HepG2 (cell line): ENCODE measurements around the gene GLB1L. TPM values are rescaled to one million over a fixed set of nuclear protein-coding genes. Genes with fewer than 3 reads are reported as not detected.

Experiments used
- ATAD3A ChIP-seq: sonication (generic); formaldehyde crosslinking; IDR thresholded peaks from 2 replicates; pipeline ENCODE4 v1.4.0; 2020; ENCODE audit warnings: missing genetic modification reagents
- CC2D1A ChIP-seq: sonication (generic); formaldehyde crosslinking; IDR thresholded peaks from 2 replicates; pipeline ENCODE4 v1.8.1; 2023; ENCODE audit warnings: mild to moderate bottlenecking, missing genetic modification reagents
- CHCHD3 ChIP-seq: sonication (generic); formaldehyde crosslinking; IDR thresholded peaks from 2 replicates; pipeline ENCODE4 v1.8.0; 2022; ENCODE audit warnings: mild to moderate bottlenecking, missing genetic modification reagents, moderate library complexity
- CREM ChIP-seq, 2 experiments: sonication (generic) in 1 of 2; formaldehyde crosslinking in 1 of 2; IDR thresholded peaks; 2 replicates each; pipeline versions ENCODE4 v1.4.0 to v1.6.1; 2016 to 2020; ENCODE audit warnings: antibody characterized with exemption in 1 of 2, mild to moderate bottlenecking in 1 of 2, missing genetic modification reagents in 1 of 2
- CSRNP1 ChIP-seq: sonication (generic); formaldehyde crosslinking; IDR thresholded peaks from 2 replicates; pipeline ENCODE4 v1.8.1; 2023; ENCODE audit warnings: mild to moderate bottlenecking, missing genetic modification reagents
- KLF16 ChIP-seq, 2 experiments: sonication (generic) in 1 of 2; formaldehyde crosslinking in 1 of 2; IDR thresholded peaks; 2 replicates each; pipeline versions ENCODE4 v1.6.1 to v1.8.0; 2016 to 2023; ENCODE audit warnings: missing genetic modification reagents in 2 of 2, missing compliant biosample characterization in 1 of 2
- MEIS1 ChIP-seq: sonication (generic); formaldehyde crosslinking; IDR thresholded peaks from 2 replicates; pipeline ENCODE4 v1.9.0; 2021; ENCODE audit warnings: mild to moderate bottlenecking, missing genetic modification reagents, moderate library complexity, borderline replicate concordance
- MTF2 ChIP-seq: sonication (generic); formaldehyde crosslinking; IDR thresholded peaks from 2 replicates; pipeline ENCODE4 v1.5.0; 2020; ENCODE audit warnings: missing genetic modification reagents, borderline replicate concordance
- MXD1 ChIP-seq: sonication (generic); formaldehyde crosslinking; IDR thresholded peaks from 2 replicates; pipeline ENCODE4 v1.4.0; 2020; ENCODE audit warnings: mild to moderate bottlenecking, missing genetic modification reagents
- SP5 ChIP-seq: IDR thresholded peaks from 2 replicates; pipeline ENCODE4 v1.6.1; 2016; ENCODE audit warnings: low read depth, borderline replicate concordance
- TFAP4 ChIP-seq: sonication (generic); IDR thresholded peaks from 2 replicates; pipeline ENCODE4 v1.6.1; 2016; ENCODE audit warnings: low read depth, borderline replicate concordance
- THAP11 ChIP-seq: IDR thresholded peaks from 2 replicates; pipeline ENCODE4 v1.6.1; 2016; ENCODE audit warnings: missing biosample characterization, missing genetic modification reagents
- THAP8 ChIP-seq: sonication (generic); formaldehyde crosslinking; IDR thresholded peaks from 2 replicates; pipeline ENCODE4 v1.5.1; 2020; ENCODE audit warnings: missing genetic modification reagents, mild to moderate bottlenecking, borderline replicate concordance
- TRAFD1 ChIP-seq: sonication (generic); formaldehyde crosslinking; IDR thresholded peaks from 2 replicates; pipeline ENCODE4 v1.5.1; 2020; ENCODE audit warnings: missing genetic modification reagents, mild to moderate bottlenecking, borderline replicate concordance
- ZKSCAN5 ChIP-seq: sonication (generic); formaldehyde crosslinking; IDR thresholded peaks from 2 replicates; pipeline ENCODE4 v1.5.1; 2020; ENCODE audit warnings: mild to moderate bottlenecking, missing genetic modification reagents
- ZNF138 ChIP-seq: sonication (generic); formaldehyde crosslinking; IDR thresholded peaks from 2 replicates; pipeline ENCODE4 v1.5.0; 2020; ENCODE audit warnings: mild to moderate bottlenecking, low read depth, missing genetic modification reagents
- ZNF615 ChIP-seq: sonication (generic); formaldehyde crosslinking; IDR thresholded peaks from 2 replicates; pipeline ENCODE4 v1.5.0; 2020; ENCODE audit warnings: mild to moderate bottlenecking, missing genetic modification reagents, borderline replicate concordance
- ZXDC ChIP-seq: sonication (generic); formaldehyde crosslinking; IDR thresholded peaks from 2 replicates; pipeline ENCODE4 v1.5.0; 2020; ENCODE audit warnings: mild to moderate bottlenecking, missing genetic modification reagents
- polyA plus RNA-seq, 8 experiments: library from polyadenylated mRNA; depleted of rRNA in 3 of 8; stranded (reverse) in 7 of 8; unstranded in 1 of 8; fragments of >200 nt; fragmentation: Illumina TruSeq in 4 of 8; extraction: Trizol in 4 of 8; gene quantifications; 2 replicates each; pipeline versions ENCODE4 v1.2.1 to v1.2.3, GENCODE V29; 2011 to 2016; ENCODE audit warnings: low read depth in 4 of 8, missing spikeins in 1 of 8, mixed read lengths in 1 of 8; ENCODE audit not compliant: insufficient read depth in 1 of 8
- total RNA-seq, 5 experiments: library from RNA; depleted of rRNA; stranded (reverse); fragments of >200 nt; fragmentation: Illumina TruSeq; extraction: Trizol; gene quantifications; 2 replicates each; pipeline ENCODE4 v1.2.3, GENCODE V29; 2016; ENCODE audit warnings: low read depth in 1 of 5

The GLB1L gene
- total and polyA plus RNA-seq, 2 of the 13 experiments (the other 11 are each of a cell fraction or from before 2014, with no cell fraction given) = 6.8 to 7.3 TPM

GRCh38 chr2:219228911-219229304, 16.3 kb downstream of the GLB1L start (continued):
- TF ChIP-seq ZXDC (peak; percentile 69; the same call in 1 of the 2 replicates), TFAP4 (peak; percentile 63; the same call in 1 of the 2 replicates), ATAD3A (peak; percentile 72; the same call in 1 of the 2 replicates), TRAFD1 (CRISPR knock-in tag) (0 out of 2 replicates have a peak, but pooled peaks have one; percentile 23), CREM (IDR thresholded peaks at IDR 0.05) (no peak), CREM (CRISPR knock-in tag; IDR thresholded peaks at IDR 0.05) (no peak), KLF16 (CRISPR knock-in tag; IDR thresholded peaks at IDR 0.05) (no peak), ZKSCAN5 (0 out of 2 replicates have a peak, but pooled peaks have one; percentile 36), ZNF138 (CRISPR knock-in tag) (peak; percentile 45; the same call in 1 of the 2 replicates), MXD1 (CRISPR knock-in tag) (peak; percentile 80), THAP8 (0 out of 2 replicates have a peak, but pooled peaks have one; percentile 23), MTF2 (CRISPR knock-in tag) (no peak), THAP11 (no peak), CC2D1A (CRISPR knock-in tag) (0 out of 2 replicates have a peak, but pooled peaks have one; percentile 44), CHCHD3 (CRISPR knock-in tag) (0 out of 2 replicates have a peak, but pooled peaks have one; percentile 24), MEIS1 (CRISPR knock-in tag) (0 out of 2 replicates have a peak, but pooled peaks have one; percentile 11), ZNF615 (peak; percentile 29; the same call in 1 of the 2 replicates), CSRNP1 (CRISPR knock-in tag) (0 out of 2 replicates have a peak, but pooled peaks have one; percentile 31), SP5 (CRISPR knock-in tag) (no peak)
